ENCODE data around the gene TCEA2.

DNA sequence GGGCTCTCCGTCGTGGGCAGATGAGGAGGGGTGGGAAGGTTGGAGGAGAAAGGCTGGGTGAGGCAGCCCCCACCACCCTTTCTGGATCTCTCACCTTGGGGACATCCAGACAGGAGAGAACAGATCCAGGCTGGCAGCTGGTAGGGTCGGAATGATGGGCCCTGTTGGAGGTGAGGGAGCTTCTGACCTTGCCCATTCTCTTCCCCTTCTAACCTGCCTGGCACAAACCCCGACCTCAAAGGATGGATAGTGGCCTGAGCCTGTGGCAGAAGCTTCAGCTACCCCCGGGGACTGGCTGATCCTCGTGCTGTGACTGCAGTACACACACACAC, 50.4 kb downstream of the TCEA2 start:
- no peak for TF ChIP-seq LEF1 (IDR thresholded peaks at IDR 0.05)
- TF ChIP-seq, protein P1, sequence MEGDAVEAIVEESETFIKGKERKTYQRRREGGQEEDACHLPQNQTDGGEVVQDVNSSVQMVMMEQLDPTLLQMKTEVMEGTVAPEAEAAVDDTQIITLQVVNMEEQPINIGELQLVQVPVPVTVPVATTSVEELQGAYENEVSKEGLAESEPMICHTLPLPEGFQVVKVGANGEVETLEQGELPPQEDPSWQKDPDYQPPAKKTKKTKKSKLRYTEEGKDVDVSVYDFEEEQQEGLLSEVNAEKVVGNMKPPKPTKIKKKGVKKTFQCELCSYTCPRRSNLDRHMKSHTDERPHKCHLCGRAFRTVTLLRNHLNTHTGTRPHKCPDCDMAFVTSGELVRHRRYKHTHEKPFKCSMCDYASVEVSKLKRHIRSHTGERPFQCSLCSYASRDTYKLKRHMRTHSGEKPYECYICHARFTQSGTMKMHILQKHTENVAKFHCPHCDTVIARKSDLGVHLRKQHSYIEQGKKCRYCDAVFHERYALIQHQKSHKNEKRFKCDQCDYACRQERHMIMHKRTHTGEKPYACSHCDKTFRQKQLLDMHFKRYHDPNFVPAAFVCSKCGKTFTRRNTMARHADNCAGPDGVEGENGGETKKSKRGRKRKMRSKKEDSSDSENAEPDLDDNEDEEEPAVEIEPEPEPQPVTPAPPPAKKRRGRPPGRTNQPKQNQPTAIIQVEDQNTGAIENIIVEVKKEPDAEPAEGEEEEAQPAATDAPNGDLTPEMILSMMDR (IDR thresholded peaks at IDR 0.05 in 2 of 3, conservative IDR thresholded peaks at IDR 0.05 in 1 of 3; ENCODE audit: insufficient read depth in 2 of 3, low read depth in 1 of 3, low read length in 3 of 3): no peak
- TF ChIP-seq XRCC5 (IDR thresholded peaks at IDR 0.05; ENCODE audit: low read depth, low read length): no peak
- TF ChIP-seq POLR2A (conservative IDR thresholded peaks at IDR 0.05): no peak
- no peak for TF ChIP-seq CHD2 (IDR thresholded peaks at IDR 0.05; ENCODE audit: low read depth, low read length)
- TF ChIP-seq ZBTB17 (CRISPR knock-in tag; IDR thresholded peaks at IDR 0.05): no peak
- TF ChIP-seq BHLHE40 (IDR thresholded peaks at IDR 0.05; ENCODE audit: low read length): no peak
- TF ChIP-seq, protein P2, sequence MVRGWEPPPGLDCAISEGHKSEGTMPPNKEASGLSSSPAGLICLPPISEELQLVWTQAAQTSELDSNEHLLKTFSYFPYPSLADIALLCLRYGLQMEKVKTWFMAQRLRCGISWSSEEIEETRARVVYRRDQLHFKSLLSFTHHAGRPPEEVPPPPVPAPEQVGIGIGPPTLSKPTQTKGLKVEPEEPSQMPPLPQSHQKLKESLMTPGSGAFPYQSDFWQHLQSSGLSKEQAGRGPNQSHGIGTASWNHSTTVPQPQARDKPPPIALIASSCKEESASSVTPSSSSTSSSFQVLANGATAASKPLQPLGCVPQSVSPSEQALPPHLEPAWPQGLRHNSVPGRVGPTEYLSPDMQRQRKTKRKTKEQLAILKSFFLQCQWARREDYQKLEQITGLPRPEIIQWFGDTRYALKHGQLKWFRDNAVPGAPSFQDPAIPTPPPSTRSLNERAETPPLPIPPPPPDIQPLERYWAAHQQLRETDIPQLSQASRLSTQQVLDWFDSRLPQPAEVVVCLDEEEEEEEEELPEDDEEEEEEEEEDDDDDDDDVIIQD (CRISPR knock-in tag; IDR thresholded peaks at IDR 0.05): no peak
- no peak for TF ChIP-seq BRCA1 (IDR thresholded peaks at IDR 0.05)
- no peak for TF ChIP-seq BRCA1 (CRISPR knock-in tag; IDR thresholded peaks at IDR 0.05)
